Keratinocyte (primary cell): Measurements from ENCODE around the gene FUT4. TPM values are rescaled to one million over a fixed set of nuclear protein-coding genes. Genes with fewer than 3 reads are reported as not detected.

Experiments
- DNase-seq: peaks from one replicate; pipeline ENCODE4 v3.0.0-alpha.2; 2011; ENCODE audit warnings: low read depth, missing footprints, low spot score
- FAIRE-seq: peaks from 2 replicates; lab custom pipeline; 2011; peaks lifted over from hg19 to GRCh38; lab: Jason Lieb, UNC
- H2AFZ ChIP-seq: 2 replicates; pipeline ENCODE4 v1.6.0; 2012; ENCODE audit warnings: low read length, control low read depth, inconsistent platforms; ENCODE audit not compliant: control insufficient read depth
- H3K27ac ChIP-seq: 2 replicates; pipeline ENCODE4 v1.5.1; 2011; ENCODE audit warnings: low read length; ENCODE audit not compliant: control insufficient read depth, insufficient read depth
- H3K27me3 ChIP-seq: 3 replicates; pipeline ENCODE4 v1.6.0; 2011; ENCODE audit warnings: low read length; ENCODE audit not compliant: control insufficient read depth, insufficient read depth; ENCODE audit errors: extremely low read depth
- H3K36me3 ChIP-seq, 2 experiments: 2 replicates in 1 of 2; 3 replicates in 1 of 2; pipeline ENCODE4 v1.5.1; 2011; ENCODE audit warnings: low read length in 2 of 2, mild to moderate bottlenecking in 1 of 2; ENCODE audit not compliant: control insufficient read depth in 2 of 2, insufficient read depth in 2 of 2; ENCODE audit errors: extremely low read depth in 1 of 2
- H3K4me1 ChIP-seq: 3 replicates; pipeline ENCODE4 v1.5.1; 2011; ENCODE audit warnings: low read length; ENCODE audit not compliant: control insufficient read depth, insufficient read depth; ENCODE audit errors: extremely low read depth
- H3K4me2 ChIP-seq: 3 replicates; pipeline ENCODE4 v1.6.0; 2011; ENCODE audit warnings: low read depth, low read length; ENCODE audit not compliant: control insufficient read depth, insufficient read depth; ENCODE audit errors: extremely low read depth
- H3K4me3 ChIP-seq, 3 experiments: fragments of 200-600 bp in 1 of 3; sonication (generic) in 1 of 3; 2 replicates in 2 of 3; 3 replicates in 1 of 3; pipeline ENCODE4 v1.5.1; 2011 to 2016; ENCODE audit warnings: low read length in 3 of 3, mild to moderate bottlenecking in 3 of 3, control low read depth in 2 of 3, inconsistent platforms in 1 of 3, low read depth in 1 of 3, mixed read lengths in 1 of 3, mixed run types in 1 of 3, moderate library complexity in 1 of 3; ENCODE audit not compliant: control insufficient read depth in 2 of 3, insufficient read depth in 2 of 3; ENCODE audit errors: extremely low read depth in 1 of 3
- H3K79me2 ChIP-seq: 2 replicates; pipeline ENCODE4 v1.6.0; 2012; ENCODE audit warnings: low read length; ENCODE audit not compliant: control insufficient read depth, insufficient read depth
- H3K9ac ChIP-seq: 3 replicates; pipeline ENCODE4 v1.6.0; 2011; ENCODE audit warnings: low read length; ENCODE audit not compliant: control insufficient read depth, insufficient read depth; ENCODE audit errors: extremely low read depth
- H3K9me1 ChIP-seq: 3 replicates; pipeline ENCODE4 v1.6.0; 2011; ENCODE audit warnings: low read length; ENCODE audit not compliant: control insufficient read depth, insufficient read depth; ENCODE audit errors: extremely low read depth
- H3K9me3 ChIP-seq: 2 replicates; pipeline ENCODE4 v1.5.1; 2012; ENCODE audit warnings: low read depth, low read length; ENCODE audit not compliant: control insufficient read depth
- H4K20me1 ChIP-seq: 3 replicates; pipeline ENCODE4 v1.6.0; 2011; ENCODE audit warnings: low read length; ENCODE audit not compliant: control insufficient read depth, insufficient read depth; ENCODE audit errors: extremely low read depth
- EZH2 ChIP-seq: IDR thresholded peaks from one replicate; pipeline ENCODE4 v1.6.1; 2012; ENCODE audit warnings: inconsistent platforms, mild to moderate bottlenecking, low read length, moderate library complexity
- dilution Hi-C: fragments of 300-500 bp; cut with MboI; formaldehyde crosslinking; loops from one replicate; pipeline ENCODE4 v1.7.0; 2020; ENCODE audit warnings: low sequenced_read_pairs; ENCODE audit not compliant: extremely low pct_ligation_motif_present
- polyA plus RNA-seq, 5 experiments: library from polyadenylated mRNA; depleted of rRNA in 3 of 5; stranded (reverse) in 3 of 5; stranded (forward) in 1 of 5; unstranded in 1 of 5; fragments of >200 nt; gene quantifications; 1 replicate in 1 of 5; 2 replicates in 3 of 5; 3 replicates in 1 of 5; pipeline versions ENCODE4 v1.2.1 to v1.2.3, GENCODE V29; 2011 to 2012; ENCODE audit warnings: missing spikeins in 2 of 5, low read depth in 1 of 5, low replicate concordance in 1 of 5
- TF ChIP-seq, protein P1 (sequence below), 3 experiments: IDR thresholded peaks in 1 of 3; conservative IDR thresholded peaks in 1 of 3; optimal IDR thresholded peaks in 1 of 3; 2 replicates in 2 of 3; 3 replicates in 1 of 3; pipeline versions ENCODE3 to v1.5.1; 2011; ENCODE audit warnings: low read length in 3 of 3, mild to moderate bottlenecking in 3 of 3, moderate library complexity in 2 of 3, control low read depth in 1 of 3, inconsistent platforms in 1 of 3; ENCODE audit not compliant: insufficient read depth in 2 of 3; ENCODE audit errors: extremely low read depth in 1 of 3

FUT4 gene
- polyA plus RNA-seq, 1 donor (not counting 4 experiments of a cell fraction or from before 2014, with no cell fraction given): 0.39 TPM

DNA sequence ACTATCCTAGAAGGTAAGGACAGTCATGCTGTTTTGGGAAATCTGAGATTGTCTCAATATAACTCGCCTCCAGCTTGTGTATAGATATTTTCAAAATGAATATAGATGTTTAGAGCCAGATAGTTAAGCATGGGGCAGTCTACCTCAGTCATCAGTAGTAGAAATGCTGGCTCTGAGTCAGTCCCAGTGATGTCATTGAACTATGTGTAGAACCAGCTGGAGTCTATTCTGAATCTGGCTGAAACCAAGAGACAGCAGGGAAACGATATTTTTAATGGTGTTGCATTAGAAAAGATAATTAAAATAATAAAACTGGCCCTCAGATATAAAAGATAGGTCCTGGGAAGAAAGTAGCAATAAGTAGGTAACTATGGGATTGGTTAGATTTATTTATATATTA lies 49.3 kb downstream of the FUT4 start:
- FAIRE-seq (no peak), DNase-seq (no peak)
- TF ChIP-seq, protein P1, sequence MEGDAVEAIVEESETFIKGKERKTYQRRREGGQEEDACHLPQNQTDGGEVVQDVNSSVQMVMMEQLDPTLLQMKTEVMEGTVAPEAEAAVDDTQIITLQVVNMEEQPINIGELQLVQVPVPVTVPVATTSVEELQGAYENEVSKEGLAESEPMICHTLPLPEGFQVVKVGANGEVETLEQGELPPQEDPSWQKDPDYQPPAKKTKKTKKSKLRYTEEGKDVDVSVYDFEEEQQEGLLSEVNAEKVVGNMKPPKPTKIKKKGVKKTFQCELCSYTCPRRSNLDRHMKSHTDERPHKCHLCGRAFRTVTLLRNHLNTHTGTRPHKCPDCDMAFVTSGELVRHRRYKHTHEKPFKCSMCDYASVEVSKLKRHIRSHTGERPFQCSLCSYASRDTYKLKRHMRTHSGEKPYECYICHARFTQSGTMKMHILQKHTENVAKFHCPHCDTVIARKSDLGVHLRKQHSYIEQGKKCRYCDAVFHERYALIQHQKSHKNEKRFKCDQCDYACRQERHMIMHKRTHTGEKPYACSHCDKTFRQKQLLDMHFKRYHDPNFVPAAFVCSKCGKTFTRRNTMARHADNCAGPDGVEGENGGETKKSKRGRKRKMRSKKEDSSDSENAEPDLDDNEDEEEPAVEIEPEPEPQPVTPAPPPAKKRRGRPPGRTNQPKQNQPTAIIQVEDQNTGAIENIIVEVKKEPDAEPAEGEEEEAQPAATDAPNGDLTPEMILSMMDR (optimal IDR thresholded peaks at IDR 0.05 in 1 of 3, IDR thresholded peaks at IDR 0.05 in 1 of 3, conservative IDR thresholded peaks at IDR 0.05 in 1 of 3; ENCODE audit: extremely low read depth in 1 of 3, insufficient read depth in 2 of 3, low read length in 3 of 3): no peak
- no peak for TF ChIP-seq EZH2
- no peaks in the 10 kb centered on the region for H3K4me1 ChIP-seq
- no peaks in the 10 kb centered on the region for H3K9me3 ChIP-seq
- H3K79me2 ChIP-seq: no peaks in the 10 kb centered on the region
- H3K36me3 ChIP-seq: no peaks in the 10 kb centered on the region
- no peak overlapping the region for H3K4me3 ChIP-seq
- dilution Hi-C loops: no loop called here
- no peak overlapping the region for H3K27ac ChIP-seq
- H3K9me1 ChIP-seq: no peaks in the 10 kb centered on the region
- H2AFZ ChIP-seq: no peak overlapping the region
- no peak overlapping the region for H3K4me2 ChIP-seq
- no peaks in the 10 kb centered on the region for H4K20me1 ChIP-seq
- no peak overlapping the region for H3K9ac ChIP-seq
- peaks cover 15% of the 10 kb centered on the region for H3K27me3 ChIP-seq

DNA sequence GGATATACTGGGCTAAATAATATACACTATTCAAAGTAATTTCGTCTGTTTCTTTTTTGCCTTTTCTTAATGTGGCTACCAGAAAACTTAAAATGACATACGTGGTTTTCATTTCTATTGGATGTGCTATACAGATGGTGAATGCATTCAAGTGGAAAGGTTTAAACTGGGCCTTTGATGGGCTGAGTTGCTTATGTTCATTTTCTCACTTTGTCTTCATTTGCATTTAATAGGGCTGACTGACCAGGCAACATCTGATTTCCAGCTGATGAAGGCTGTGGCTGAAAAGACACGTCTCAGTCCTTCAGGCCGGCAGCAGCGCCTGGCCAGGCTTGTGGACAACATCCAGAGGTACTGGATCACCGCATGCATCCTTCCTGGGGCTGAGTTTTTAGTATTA lies 51.4 kb downstream of the FUT4 start:
- TF ChIP-seq, protein P1 (optimal IDR thresholded peaks at IDR 0.05 in 1 of 3, IDR thresholded peaks at IDR 0.05 in 1 of 3, conservative IDR thresholded peaks at IDR 0.05 in 1 of 3; ENCODE audit: extremely low read depth in 1 of 3, insufficient read depth in 2 of 3, low read length in 3 of 3): no peak
- TF ChIP-seq EZH2: no peak
- H3K36me3 ChIP-seq: no peaks in the 10 kb centered on the region
- H3K27me3 ChIP-seq: peaks cover 6% of the 10 kb centered on the region
- DNase-seq (no peak), FAIRE-seq (no peak)
- no peak overlapping the region for H3K4me2 ChIP-seq
- no peaks in the 10 kb centered on the region for H3K79me2 ChIP-seq
- no peaks in the 10 kb centered on the region for H4K20me1 ChIP-seq
- no peaks in the 10 kb centered on the region for H3K9me1 ChIP-seq
- H3K9me3 ChIP-seq: no peaks in the 10 kb centered on the region
- no peak overlapping the region for H2AFZ ChIP-seq
- no peaks in the 10 kb centered on the region for H3K4me1 ChIP-seq
- H3K9ac ChIP-seq: no peak overlapping the region
- H3K27ac ChIP-seq: no peak overlapping the region
- H3K4me3 ChIP-seq: no peak overlapping the region
- dilution Hi-C loops: no loop called here
